GM18951 (cell line): Measurements from ENCODE around the gene ADAMTS1.

Experiments
- POLR2A ChIP-seq: IDR thresholded peaks from 4 replicates; pipeline ENCODE4 v1.6.1; 2011; ENCODE audit warnings: mild to moderate bottlenecking; ENCODE audit not compliant: insufficient read length, insufficient read depth; ENCODE audit errors: extremely low read depth
- in situ Hi-C: fragments of 300-500 bp; cut with MboI; formaldehyde crosslinking; loops from one replicate; pipeline ENCODE4 v1.12.0; 2022; ENCODE audit warnings: low sequenced_read_pairs, mixed read lengths, inconsistent platforms; ENCODE audit not compliant: unreplicated experiment

The ADAMTS1 gene

GRCh38 chr21:26851109-26851944 lies 6.1 kb upstream of the ADAMTS1 start:
- in situ Hi-C loops: no loop called here
- no peak for TF ChIP-seq POLR2A

GRCh38 chr21:26850116-26850643 lies 5.0 kb upstream of the ADAMTS1 start:
- TF ChIP-seq POLR2A: no peak
- in situ Hi-C loops: no loop called here

GRCh38 chr21:26849428-26850115 lies 4.4 kb upstream of the ADAMTS1 start:
- in situ Hi-C loops: loop anchor here (25.0 kb wide), 2 partner anchors 863 to 1888 kb away; no protein-coding TSS in a partner anchor
- no peak for TF ChIP-seq POLR2A

GRCh38 chr21:26847921-26848320 lies 2.7 kb upstream of the ADAMTS1 start:
- no peak for TF ChIP-seq POLR2A

GRCh38 chr21:26847002-26847401 lies 1.8 kb upstream of the ADAMTS1 start:
- no peak for TF ChIP-seq POLR2A
- in situ Hi-C loops: loop anchor here (25.0 kb wide), 2 partner anchors 865 to 1890 kb away; no protein-coding TSS in a partner anchor

More at GRCh38 chr21:26847921-26848320, 2.7 kb upstream of the ADAMTS1 start:
- in situ Hi-C loops: loop anchor here (25.0 kb wide), 2 partner anchors 864 to 1889 kb away; no protein-coding TSS in a partner anchor

GRCh38 chr21:26846036-26846931 lies 1.1 kb upstream of the ADAMTS1 start:
- no peak for TF ChIP-seq POLR2A
- in situ Hi-C loops: loop anchor here (25.0 kb wide), 2 partner anchors 866 to 1891 kb away; no protein-coding TSS in a partner anchor

GRCh38 chr21:26845759-26846035 lies 488 bp upstream of the ADAMTS1 start:
- TF ChIP-seq POLR2A: no peak
- in situ Hi-C loops: loop anchor here (25.0 kb wide), 2 partner anchors 867 to 1892 kb away; no protein-coding TSS in a partner anchor

GRCh38 chr21:26844258-26845065 lies 747 bp downstream of the ADAMTS1 start:
- no peak for TF ChIP-seq POLR2A
- in situ Hi-C loops: loop anchor here (25.0 kb wide), 2 partner anchors 868 to 1893 kb away; no protein-coding TSS in a partner anchor

GRCh38 chr21:26843933-26844257 lies 1.3 kb downstream of the ADAMTS1 start:
- in situ Hi-C loops: loop anchor here (25.0 kb wide), 2 partner anchors 868 to 1893 kb away; no protein-coding TSS in a partner anchor
- TF ChIP-seq POLR2A: no peak

- in situ Hi-C loops: loop anchor here (25.0 kb wide), 2 partner anchors 869 to 1894 kb away; no protein-coding TSS in a partner anchor
- no peak for TF ChIP-seq POLR2A
Measured at GRCh38 chr21:26842974-26843932, 2.0 kb downstream of the ADAMTS1 start.

GRCh38 chr21:26842300-26842699 lies 2.9 kb downstream of the ADAMTS1 start:
- TF ChIP-seq POLR2A: no peak
- in situ Hi-C loops: loop anchor here (25.0 kb wide), 2 partner anchors 870 to 1895 kb away; no protein-coding TSS in a partner anchor
